ENCODE results near the gene RPRD1B.

Gene RPRD1B

DNA sequence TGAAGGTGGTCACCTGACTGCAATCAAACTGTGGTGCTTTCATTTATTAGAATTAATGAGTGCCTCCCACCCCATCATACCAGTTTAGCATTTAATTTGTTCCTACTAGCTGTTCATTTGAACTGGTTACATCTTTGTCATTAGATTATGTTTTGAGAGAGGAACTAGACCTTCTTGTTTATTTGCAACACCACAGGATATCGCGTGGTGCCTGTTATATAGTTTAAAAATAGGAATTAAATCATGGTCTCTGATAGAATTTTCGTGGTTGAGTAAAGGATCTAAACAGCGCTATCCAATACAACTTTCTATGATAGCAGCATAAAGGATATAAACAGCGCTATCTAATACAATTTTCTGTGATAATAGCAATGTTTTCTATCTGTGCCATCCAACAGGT, 2.8 kb downstream of the RPRD1B start:
- DNase-seq (ENCODE audit: low spot score), result no peak

GRCh38 chr20:38040276-38040675, 6.7 kb downstream of the RPRD1B start:
- DNase-seq (ENCODE audit: low spot score), result no peak

GRCh38 chr20:38043512-38044300, 10.2 kb downstream of the RPRD1B start:
- DNase-seq (ENCODE audit: low spot score), result peak; percentile 38

GRCh38 chr20:38044685-38045084, 11.1 kb downstream of the RPRD1B start:
- no peak for DNase-seq (ENCODE audit: low spot score)

DNA sequence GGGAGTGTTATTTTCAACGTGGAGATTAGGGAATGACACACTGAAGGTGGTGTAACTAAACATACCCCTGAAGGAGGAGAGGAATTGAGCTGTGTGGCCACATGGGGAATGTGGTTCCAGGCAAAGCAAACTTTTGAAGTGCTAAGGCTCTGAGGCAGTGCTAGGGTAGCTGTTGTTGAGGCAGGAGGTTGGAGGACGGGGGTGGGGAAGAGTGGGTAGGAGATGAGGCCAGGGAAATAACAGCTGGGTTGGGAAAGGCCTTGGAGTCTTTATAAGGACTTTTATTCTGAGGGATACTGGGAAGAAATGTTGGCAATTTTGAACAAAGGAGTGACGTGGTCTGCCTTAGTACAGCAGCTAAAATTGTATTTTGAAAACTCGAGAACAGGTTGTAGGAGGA, 13.0 kb downstream of the RPRD1B start:
- no peak for DNase-seq (ENCODE audit: low spot score)

DNA sequence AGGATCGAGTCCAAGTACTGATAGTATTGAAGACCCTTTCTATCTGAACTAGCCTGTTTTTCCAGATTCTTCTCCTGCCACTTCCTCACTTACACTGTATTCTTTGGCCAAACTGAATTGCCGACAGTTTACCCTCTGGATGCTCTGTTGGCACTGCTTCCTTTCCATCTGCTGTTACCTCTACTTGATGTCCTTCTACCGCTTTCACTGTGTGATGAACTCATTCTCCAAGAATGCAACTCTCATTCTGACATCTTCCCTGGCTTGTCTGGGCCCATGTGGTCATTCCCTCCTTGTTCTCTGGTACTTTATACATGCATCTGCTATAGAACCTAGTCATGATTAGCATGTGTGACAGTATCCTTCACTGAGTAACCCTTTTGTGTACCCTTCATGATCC, 16.3 kb downstream of the RPRD1B start:
- DNase-seq (ENCODE audit: low spot score), result peak; percentile 25

GRCh38 chr20:38050686-38051085, 17.1 kb downstream of the RPRD1B start:
- DNase-seq (ENCODE audit: low spot score), result no peak

- DNase-seq (ENCODE audit: low spot score), result no peak
Observed at GRCh38 chr20:38052870-38053269, 19.3 kb downstream of the RPRD1B start.

GRCh38 chr20:38054647-38055046, 21.1 kb downstream of the RPRD1B start:
- no peak for DNase-seq (ENCODE audit: low spot score)

DNA sequence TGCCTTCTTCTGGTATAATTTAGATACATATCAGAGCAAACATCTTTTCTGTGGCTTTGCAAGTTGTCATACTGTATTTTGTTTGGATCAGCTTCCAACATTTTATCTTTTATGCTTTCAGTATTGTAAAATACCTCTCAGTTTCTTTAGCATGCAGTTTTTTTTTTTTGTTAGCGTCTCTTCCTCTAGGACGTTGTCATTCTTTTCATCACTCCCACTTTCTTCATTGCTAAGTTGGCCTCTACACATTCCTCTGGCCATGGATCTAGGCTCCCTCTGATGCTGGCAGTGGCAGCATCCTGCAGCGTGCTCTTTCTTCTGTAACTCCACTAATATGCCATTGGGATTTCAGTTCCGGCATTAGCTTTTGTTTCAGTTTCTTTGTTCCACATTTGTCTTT, 21.7 kb downstream of the RPRD1B start:
- DNase-seq (ENCODE audit: low spot score), result no peak

GRCh38 chr20:38055848-38056247, 22.3 kb downstream of the RPRD1B start:
- DNase-seq (ENCODE audit: low spot score), result no peak

DNA sequence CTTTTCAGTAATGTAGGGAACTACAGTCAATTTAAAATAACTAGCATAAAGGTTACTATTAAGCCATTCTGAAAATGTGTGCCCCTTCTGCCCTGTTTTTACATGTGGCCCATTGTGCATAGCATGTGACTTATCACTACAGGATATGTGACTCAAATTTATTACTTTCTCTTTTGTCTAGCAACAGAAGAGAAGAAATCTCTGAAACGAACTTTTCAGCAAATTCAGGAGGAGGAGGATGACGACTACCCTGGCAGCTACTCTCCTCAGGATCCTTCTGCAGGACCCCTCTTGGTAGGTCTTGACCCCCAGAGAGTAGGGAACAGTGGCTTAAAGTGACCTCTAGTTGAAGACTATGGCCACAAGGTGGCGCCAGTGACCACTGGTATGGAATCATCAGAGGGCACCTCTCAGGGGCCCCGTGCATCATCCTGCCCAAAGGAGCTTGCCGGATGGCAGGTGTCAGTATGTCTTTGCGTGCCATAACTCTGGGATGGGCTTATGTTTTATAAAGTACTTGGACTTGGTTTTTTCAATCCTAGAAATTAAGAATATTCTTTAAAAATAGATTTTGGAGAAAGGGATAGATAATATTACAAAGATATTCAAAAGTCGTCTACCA, 23.9 kb downstream of the RPRD1B start:
- peak; percentile 80 for DNase-seq (ENCODE audit: low spot score)

- no peak for DNase-seq (ENCODE audit: low spot score)
Observed at GRCh38 chr20:38059832-38060231, 26.3 kb downstream of the RPRD1B start.

DNA sequence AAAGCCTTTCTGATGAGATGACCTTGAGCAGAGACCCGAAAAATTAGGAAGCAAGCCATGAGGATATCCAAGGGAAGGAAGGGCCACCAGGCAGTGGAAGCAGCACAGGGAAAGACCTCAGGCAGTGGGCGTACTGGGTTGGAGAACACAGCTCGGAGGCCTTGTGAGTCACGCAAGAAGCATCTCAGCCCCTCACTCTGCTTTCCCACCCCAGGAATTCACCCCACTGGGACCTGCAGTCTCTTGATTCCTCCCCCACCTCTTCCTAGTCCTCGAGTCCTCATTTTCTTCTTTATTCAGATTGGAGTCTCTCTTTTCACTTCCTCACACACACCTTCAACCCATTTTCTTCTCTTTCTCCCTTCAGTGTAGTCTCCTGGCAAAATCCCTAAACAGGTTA, 27.0 kb downstream of the RPRD1B start:
- no peak for DNase-seq (ENCODE audit: low spot score)

GRCh38 chr20:38061109-38061508, 27.6 kb downstream of the RPRD1B start:
- no peak for DNase-seq (ENCODE audit: low spot score)

GRCh38 chr20:38062890-38063289, 29.3 kb downstream of the RPRD1B start:
- no peak for DNase-seq (ENCODE audit: low spot score)

- no peak for DNase-seq (ENCODE audit: low spot score)
Observed at GRCh38 chr20:38063911-38064530, 30.5 kb downstream of the RPRD1B start.

- no peak for DNase-seq (ENCODE audit: low spot score)
Observed at GRCh38 chr20:38065764-38066375, 32.3 kb downstream of the RPRD1B start.

- DNase-seq (ENCODE audit: low spot score), result no peak
Observed at GRCh38 chr20:38066969-38067716, 33.6 kb downstream of the RPRD1B start.

- no peak for DNase-seq (ENCODE audit: low spot score)
Observed at GRCh38 chr20:38067717-38068365, 34.3 kb downstream of the RPRD1B start.

- DNase-seq (ENCODE audit: low spot score), result no peak
Observed at GRCh38 chr20:38072898-38073297, 39.4 kb downstream of the RPRD1B start.

Measured in SW480 (cell line).